RWPE1 (cell line): ENCODE results near the gene ISYNA1.

ENCODE experiments used
- CTCF ChIA-PET: fragments of 350-600 bp; sonication (Branson Sonifier 250); formaldehyde crosslinking; extraction: SDS; loops from one replicate; lab custom pipeline; 2021; lab: Yijun Ruan, JAX
- POLR2A ChIA-PET: fragments of 400-600 bp; formaldehyde crosslinking; extraction: SDS; loops from one replicate; lab custom pipeline; 2020; ENCODE audit warnings: antibody characterized with exemption; ENCODE audit not compliant: low non-redundant PET; lab: Yijun Ruan, JAX
- DNase-seq: peaks from one replicate; pipeline ENCODE4 v3.0.0; 2012; ENCODE audit warnings: low spot score
- H3K27ac ChIP-seq: fragments of 450-650 bp; 2 replicates; pipeline ENCODE4 v1.5.1; 2017
- CTCF ChIP-seq: fragments of 450-650 bp; conservative IDR thresholded peaks from 2 replicates; pipeline ENCODE4 v1.5.1; 2017; ENCODE audit warnings: low read depth, mild to moderate bottlenecking

ISYNA1 gene

GRCh38 chr19:18430417-18431144, 7.4 kb downstream of the ISYNA1 start:
- H3K27ac ChIP-seq, result peak overlapping the region; percentile 86
- no peak for DNase-seq
- no peak for TF ChIP-seq CTCF
- ChIA-PET CTCF (no interaction called here), POLR2A (no interaction called here)

- ChIA-PET POLR2A (no interaction called here), CTCF (interaction anchor here (0.5 kb wide), 1 partner anchor 253 kb away, joined by 4 read pairs; no protein-coding TSS in a partner anchor)
- no peak for DNase-seq
- H3K27ac ChIP-seq, result peak overlapping the region; percentile 86
- no peak for TF ChIP-seq CTCF
These were observed 8.1 kb downstream of the ISYNA1 start for GRCh38 chr19:18429717-18430416.

GRCh38 chr19:18428787-18429674, 8.9 kb downstream of the ISYNA1 start:
- CTCF ChIA-PET, result interaction anchor here (0.5 to 0.6 kb wide), 2 partner anchors 54 to 254 kb away, joined by 4 to 5 read pairs; no protein-coding TSS in a partner anchor
- no peak for DNase-seq
- peak overlapping the region; percentile 86 for H3K27ac ChIP-seq
- POLR2A ChIA-PET, result interaction anchor here (0.6 kb wide), 1 partner anchor 137 kb away, joined by 3 read pairs; no protein-coding TSS in a partner anchor
- no peak; the same call in 1 of the 2 replicates for TF ChIP-seq CTCF

GRCh38 chr19:18428173-18428786, 9.7 kb downstream of the ISYNA1 start:
- ChIA-PET CTCF (interaction anchor here (0.6 kb wide), 1 partner anchor 53 kb away, joined by 5 read pairs; no protein-coding TSS in a partner anchor), POLR2A (no interaction called here)
- TF ChIP-seq CTCF, result no peak
- no peak for DNase-seq
- peak overlapping the region; percentile 86 for H3K27ac ChIP-seq

- no peak for TF ChIP-seq CTCF
- CTCF ChIA-PET, result no interaction called here
- DNase-seq, result no peak
- peak overlapping the region; percentile 86 for H3K27ac ChIP-seq
- POLR2A ChIA-PET, result no interaction called here
These were observed 10.2 kb downstream of the ISYNA1 start for GRCh38 chr19:18427743-18428113.
